ENCODE data around the gene PREP. TPM values are rescaled to one million over a fixed set of nuclear protein-coding genes. Genes with fewer than 3 reads are reported as not detected.

Gene PREP
- total RNA-seq, 1 donor from 2014 or later: 18.0 TPM

DNA sequence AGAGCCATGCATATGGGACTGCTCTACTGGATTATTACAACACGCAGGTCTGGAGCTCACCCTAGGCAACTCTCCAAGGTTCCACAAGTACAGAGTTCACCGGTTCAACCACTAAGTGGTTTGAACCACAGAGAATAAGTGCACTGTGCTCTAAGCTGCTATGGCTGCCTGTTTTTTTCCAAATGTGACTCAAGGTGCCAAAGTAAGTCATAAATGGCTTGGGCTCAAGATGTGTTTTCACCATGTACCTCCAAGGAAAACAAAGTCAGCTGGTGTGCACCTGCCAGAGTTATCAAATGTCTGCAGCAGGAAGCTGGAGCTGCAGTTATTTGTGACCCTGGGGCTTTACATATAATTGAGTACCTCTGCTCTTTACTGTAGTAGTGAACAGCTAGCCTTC is 76.7 kb downstream of the PREP start:
- no peaks in the 10 kb centered on the region for H3K36me3 ChIP-seq (ENCODE audit: control insufficient read depth, insufficient read depth, low read length)
- no peak for DNase-seq (ENCODE audit: low read depth)
- H3K27me3 ChIP-seq (ENCODE audit: control insufficient read depth, insufficient read depth, low read length): no peaks in the 10 kb centered on the region
- no peak overlapping the region for H3K4me3 ChIP-seq (ENCODE audit: low read depth, low read length)
- no peak for TF ChIP-seq CTCF (IDR thresholded peaks at IDR 0.05; ENCODE audit: insufficient read depth, low read length, poor library complexity, severe bottlenecking)

DNA sequence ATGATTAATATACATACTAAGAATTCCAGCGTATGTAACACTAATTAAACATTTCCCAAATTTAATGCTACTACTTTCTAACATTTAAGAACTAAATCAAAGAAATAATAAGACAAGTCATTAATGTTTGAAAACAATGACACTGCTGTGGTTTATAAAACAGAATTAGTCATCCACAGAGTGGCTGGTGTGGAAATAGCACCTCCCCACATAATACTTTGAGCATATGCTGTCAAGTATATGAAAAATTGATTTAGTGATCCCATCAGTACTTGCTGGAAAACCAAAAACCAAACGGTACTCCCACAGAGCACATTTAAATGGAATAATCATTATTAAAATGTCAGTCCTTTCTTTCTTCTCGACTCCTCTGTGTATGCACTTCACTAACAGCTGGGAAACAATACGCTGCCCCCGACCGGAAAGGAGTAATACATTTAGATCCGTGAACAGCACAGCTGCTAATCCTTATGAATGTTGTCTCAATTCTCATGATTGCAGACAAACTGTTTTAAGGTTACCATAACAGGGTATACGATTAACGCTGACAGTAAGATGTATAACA is 78.4 kb downstream of the PREP start:
- Histone ChIP-seq H3K27me3 (ENCODE audit: control insufficient read depth, insufficient read depth, low read length) (no peaks in the 10 kb centered on the region), H3K4me3 (ENCODE audit: low read depth, low read length) (no peak overlapping the region), H3K36me3 (ENCODE audit: control insufficient read depth, insufficient read depth, low read length) (no peaks in the 10 kb centered on the region)
- no peak for DNase-seq (ENCODE audit: low read depth)
- no peak for TF ChIP-seq CTCF (IDR thresholded peaks at IDR 0.05; ENCODE audit: insufficient read depth, low read length, poor library complexity, severe bottlenecking)

- Histone ChIP-seq H3K36me3 (ENCODE audit: control insufficient read depth, insufficient read depth, low read length) (no peaks in the 10 kb centered on the region), H3K4me3 (ENCODE audit: low read depth, low read length) (no peak overlapping the region), H3K27me3 (ENCODE audit: control insufficient read depth, insufficient read depth, low read length) (no peaks in the 10 kb centered on the region)
- no peak for DNase-seq (ENCODE audit: low read depth)
- no peak for TF ChIP-seq CTCF (IDR thresholded peaks at IDR 0.05; ENCODE audit: insufficient read depth, low read length, poor library complexity, severe bottlenecking)
These were observed 80.2 kb downstream of the PREP start for GRCh38 chr6:105322499-105323225.

DNA sequence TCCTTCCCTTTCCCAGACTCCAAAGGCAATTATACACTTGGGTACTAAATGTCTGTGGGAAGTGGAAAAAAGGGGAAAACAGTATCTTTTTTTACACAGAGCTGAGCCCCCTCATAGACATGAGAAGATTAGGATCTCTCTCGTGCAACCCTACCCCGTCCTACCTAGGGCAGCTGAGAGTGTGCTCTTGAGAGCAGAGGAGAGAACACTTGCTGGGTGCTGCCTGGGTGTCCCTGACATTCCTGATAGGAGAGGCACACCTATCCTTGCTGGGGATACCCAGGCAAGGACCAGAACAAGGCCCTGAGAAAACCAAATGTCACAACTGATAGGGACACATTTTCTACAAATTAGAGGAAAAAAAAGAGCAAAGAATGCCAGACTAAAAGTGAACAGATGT is 81.2 kb downstream of the PREP start:
- no peak for TF ChIP-seq CTCF (IDR thresholded peaks at IDR 0.05; ENCODE audit: insufficient read depth, low read length, poor library complexity, severe bottlenecking)
- Histone ChIP-seq H3K4me3 (ENCODE audit: low read depth, low read length) (no peak overlapping the region), H3K27me3 (ENCODE audit: control insufficient read depth, insufficient read depth, low read length) (no peaks in the 10 kb centered on the region), H3K36me3 (ENCODE audit: control insufficient read depth, insufficient read depth, low read length) (peaks cover 2% of the 10 kb centered on the region)
- DNase-seq (ENCODE audit: low read depth): no peak

- no peak for DNase-seq (ENCODE audit: low read depth)
- no peaks in the 10 kb centered on the region for H3K27me3 ChIP-seq (ENCODE audit: control insufficient read depth, insufficient read depth, low read length)
- no peak overlapping the region for H3K4me3 ChIP-seq (ENCODE audit: low read depth, low read length)
- H3K36me3 ChIP-seq (ENCODE audit: control insufficient read depth, insufficient read depth, low read length): peaks cover 2% of the 10 kb centered on the region
- no peak for TF ChIP-seq CTCF (IDR thresholded peaks at IDR 0.05; ENCODE audit: insufficient read depth, low read length, poor library complexity, severe bottlenecking)
These were observed 81.7 kb downstream of the PREP start for GRCh38 chr6:105321207-105321606.

DNA sequence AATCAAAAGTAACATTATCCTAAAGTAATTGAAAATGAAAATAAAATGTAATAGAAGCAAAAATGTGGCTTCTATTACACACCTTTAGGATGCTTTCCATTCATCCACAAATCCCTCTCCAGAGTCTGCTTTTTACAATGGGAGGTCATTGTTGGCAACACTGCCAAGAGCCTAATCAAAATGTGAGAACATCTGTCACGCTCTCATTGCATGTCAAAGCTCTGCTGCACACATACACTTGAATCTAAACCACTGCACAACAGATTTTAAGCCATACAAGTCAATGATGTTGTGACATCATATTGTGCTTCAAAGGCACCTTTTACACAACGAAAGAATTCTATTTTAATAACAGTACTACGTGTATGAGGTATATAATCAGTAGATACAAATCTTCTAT is 82.1 kb downstream of the PREP start:
- TF ChIP-seq CTCF (IDR thresholded peaks at IDR 0.05; ENCODE audit: insufficient read depth, low read length, poor library complexity, severe bottlenecking): no peak
- no peak overlapping the region for H3K4me3 ChIP-seq (ENCODE audit: low read depth, low read length)
- peaks cover 2% of the 10 kb centered on the region for H3K36me3 ChIP-seq (ENCODE audit: control insufficient read depth, insufficient read depth, low read length)
- no peak for DNase-seq (ENCODE audit: low read depth)
- H3K27me3 ChIP-seq (ENCODE audit: control insufficient read depth, insufficient read depth, low read length): no peaks in the 10 kb centered on the region
